ENCODE results near the gene FOXJ1. TPM values are rescaled to one million over a fixed set of nuclear protein-coding genes. Genes with fewer than 3 reads are reported as not detected.

The FOXJ1 gene
- total RNA-seq, 2 experiments from 2014 or later = 5.4 to 5.8 TPM

GRCh38 chr17:76104140-76104895, 36.7 kb downstream of the FOXJ1 start:
- DNase-seq (peak; percentile 56), ATAC-seq (ENCODE audit: low read depth) (no peak)
- Mint-ChIP-seq H3K27ac (peak overlapping the region; percentile 98), H3K4me3 (peak overlapping the region; percentile 99), H3K9me3 (no peaks in the 10 kb centered on the region), H3K4me1 (peaks cover 16% of the 10 kb centered on the region), H3K36me3 (peaks cover 10% of the 10 kb centered on the region), H3K27me3 (peaks cover 2% of the 10 kb centered on the region)
- POLR2A ChIA-PET = interaction anchor here (0.6 to 1.9 kb wide), 16 partner anchors 24 to 278 kb away, joined by 3 to 18 read pairs (median 4); partner anchors contain the start of genes ACOX1, PRPSAP1 and TEN1

- Mint-ChIP-seq H3K36me3 (peaks cover 11% of the 10 kb centered on the region), H3K27ac (peak within 1 kb of the TSS; percentile 98), H3K9me3 (no peaks in the 10 kb centered on the region), H3K4me3 (peak within 1 kb of the TSS; percentile 99), H3K4me1 (peaks cover 16% of the 10 kb centered on the region), H3K27me3 (no peaks in the 10 kb centered on the region)
- DNase-seq (peak; percentile 98), ATAC-seq (ENCODE audit: low read depth) (peak; percentile 88)
- POLR2A ChIA-PET = interaction anchor here (0.6 to 1.9 kb wide), 23 partner anchors 8 to 279 kb away, joined by 3 to 18 read pairs (median 3); partner anchors contain the start of genes ACOX1, PRPSAP1 and TEN1
Measured at GRCh38 chr17:76103274-76104139, 37.5 kb downstream of the FOXJ1 start, which contains the start of gene EXOC7. EXOC7 (minus strand) TSS chr17:76103787; CDS start chr17:76103692, 95 bp downstream.

GRCh38 chr17:76102944-76103273, 38.1 kb downstream of the FOXJ1 start:
- Mint-ChIP-seq H3K27me3 (no peaks in the 10 kb centered on the region), H3K4me3 (peak overlapping the region; percentile 99), H3K27ac (peak overlapping the region; percentile 98), H3K4me1 (peaks cover 16% of the 10 kb centered on the region), H3K36me3 (peaks cover 11% of the 10 kb centered on the region), H3K9me3 (no peaks in the 10 kb centered on the region)
- no peak for ATAC-seq (ENCODE audit: low read depth)
- POLR2A ChIA-PET = interaction anchor here (0.7 to 1.9 kb wide), 13 partner anchors 8 to 179 kb away, joined by 3 to 18 read pairs (median 3); no protein-coding TSS in a partner anchor
- no peak for DNase-seq

- no peak overlapping the region for H3K27ac Mint-ChIP-seq
- ATAC-seq (ENCODE audit: low read depth) (no peak), DNase-seq (no peak)
- POLR2A ChIA-PET = no interaction called here
- H3K9me3 Mint-ChIP-seq = no peaks in the 10 kb centered on the region
- no peaks in the 10 kb centered on the region for H3K27me3 Mint-ChIP-seq
- no peak overlapping the region for H3K4me3 Mint-ChIP-seq
- peaks cover 19% of the 10 kb centered on the region for H3K36me3 Mint-ChIP-seq
- H3K4me1 Mint-ChIP-seq = peaks cover 15% of the 10 kb centered on the region
Measured at GRCh38 chr17:76097716-76098295, 43.2 kb downstream of the FOXJ1 start.

- H3K27ac Mint-ChIP-seq = no peak overlapping the region
- POLR2A ChIA-PET = interaction anchor here (0.6 kb wide), 1 partner anchor 40 kb away, joined by 6 read pairs; no protein-coding TSS in a partner anchor
Measured at GRCh38 chr17:76095943-76096342, 45.1 kb downstream of the FOXJ1 start.

GRCh38 chr17:76094046-76094445, 47.0 kb downstream of the FOXJ1 start:
- H3K36me3 Mint-ChIP-seq = peaks cover 13% of the 10 kb centered on the region
- DNase-seq = no peak
- no peak for ATAC-seq (ENCODE audit: low read depth)
- H3K27ac Mint-ChIP-seq = no peak overlapping the region
- peaks cover 4% of the 10 kb centered on the region for H3K4me1 Mint-ChIP-seq
- H3K4me3 Mint-ChIP-seq = no peak overlapping the region
- no peaks in the 10 kb centered on the region for H3K9me3 Mint-ChIP-seq
- H3K27me3 Mint-ChIP-seq = no peaks in the 10 kb centered on the region
- POLR2A ChIA-PET = no interaction called here

More at GRCh38 chr17:76095943-76096342, 45.1 kb downstream of the FOXJ1 start:
- H3K27me3 Mint-ChIP-seq = no peaks in the 10 kb centered on the region
- H3K9me3 Mint-ChIP-seq = no peaks in the 10 kb centered on the region
- H3K36me3 Mint-ChIP-seq = peaks cover 16% of the 10 kb centered on the region
- DNase-seq (no peak), ATAC-seq (ENCODE audit: low read depth) (no peak)
- H3K4me3 Mint-ChIP-seq = no peak overlapping the region
- H3K4me1 Mint-ChIP-seq = peaks cover 7% of the 10 kb centered on the region

GRCh38 chr17:76092526-76093413, 48.3 kb downstream of the FOXJ1 start:
- H3K36me3 Mint-ChIP-seq = peaks cover 13% of the 10 kb centered on the region
- H3K27me3 Mint-ChIP-seq = no peaks in the 10 kb centered on the region
- no peaks in the 10 kb centered on the region for H3K9me3 Mint-ChIP-seq
- POLR2A ChIA-PET = interaction anchor here (0.8 to 1.1 kb wide), 2 partner anchors 13 to 195 kb away, joined by 3 read pairs; no protein-coding TSS in a partner anchor
- H3K4me3 Mint-ChIP-seq = no peak overlapping the region
- ATAC-seq (ENCODE audit: low read depth) = no peak
- peaks cover 4% of the 10 kb centered on the region for H3K4me1 Mint-ChIP-seq
- DNase-seq = no peak
- H3K27ac Mint-ChIP-seq = no peak overlapping the region

- POLR2A ChIA-PET = no interaction called here
- Mint-ChIP-seq H3K9me3 (no peaks in the 10 kb centered on the region), H3K27me3 (no peaks in the 10 kb centered on the region), H3K27ac (peak overlapping the region; percentile 87), H3K4me1 (peaks cover 4% of the 10 kb centered on the region), H3K36me3 (peaks cover 11% of the 10 kb centered on the region), H3K4me3 (peak overlapping the region; percentile 50)
- no peak for DNase-seq
- ATAC-seq (ENCODE audit: low read depth) = peak; percentile 37
Measured at GRCh38 chr17:76091526-76092286, 49.3 kb downstream of the FOXJ1 start.

- ATAC-seq (ENCODE audit: low read depth) (no peak), DNase-seq (no peak)
- H3K36me3 Mint-ChIP-seq = peaks cover 7% of the 10 kb centered on the region
- no peak overlapping the region for H3K4me3 Mint-ChIP-seq
- H3K9me3 Mint-ChIP-seq = no peaks in the 10 kb centered on the region
- no peaks in the 10 kb centered on the region for H3K27me3 Mint-ChIP-seq
- H3K27ac Mint-ChIP-seq = no peak overlapping the region
- POLR2A ChIA-PET = interaction anchor here (0.6 kb wide), 1 partner anchor 399 kb away, joined by 4 read pairs; no protein-coding TSS in a partner anchor
- peaks cover under 1% of the 10 kb centered on the region for H3K4me1 Mint-ChIP-seq
Measured at GRCh38 chr17:76090517-76091129, 50.4 kb downstream of the FOXJ1 start.

- H3K36me3 Mint-ChIP-seq = peaks cover 5% of the 10 kb centered on the region
- H3K27me3 Mint-ChIP-seq = no peaks in the 10 kb centered on the region
- no peaks in the 10 kb centered on the region for H3K4me1 Mint-ChIP-seq
- ATAC-seq (ENCODE audit: low read depth) (no peak), DNase-seq (no peak)
- POLR2A ChIA-PET = interaction anchor here (0.6 kb wide), 1 partner anchor 399 kb away, joined by 4 read pairs; no protein-coding TSS in a partner anchor
- no peaks in the 10 kb centered on the region for H3K9me3 Mint-ChIP-seq
- no peak overlapping the region for H3K27ac Mint-ChIP-seq
- no peak overlapping the region for H3K4me3 Mint-ChIP-seq
Measured at GRCh38 chr17:76089680-76090516, 51.1 kb downstream of the FOXJ1 start.

All from activated naive CD8-positive, alpha-beta T cell treated with anti-CD3 and anti-CD28 coated beads, Interleukin-2, amount 10 ng/mL, durations not matched to agents 7 days and 5 days (primary cell).